Activated CD4-positive, alpha-beta T cell treated with anti-CD3 and anti-CD28 coated beads for 36 hours (primary cell): Measurements from ENCODE around the gene ADORA1. TPM values are rescaled to one million over a fixed set of nuclear protein-coding genes. Genes with fewer than 3 reads are reported as not detected.

Source experiments
- ATAC-seq: fragments of 200-7000 bp; cut with Tn5 transposase; one replicate; pipeline ENCODE4 v1.10.0; 2021; ENCODE audit warnings: mild to moderate bottlenecking, moderate library complexity
- CTCF ChIA-PET: fragments of 350-600 bp; sonication (Branson Sonifier 250); formaldehyde crosslinking; loops from one replicate; lab custom pipeline; 2021; ENCODE audit warnings: antibody characterized with exemption; lab: Charles Lee
- POLR2A ChIA-PET: fragments of 350-600 bp; sonication (Branson Sonifier 250); formaldehyde crosslinking; loops from one replicate; lab custom pipeline; 2021; ENCODE audit warnings: antibody characterized with exemption, inconsistent platforms; lab: Charles Lee
- DNase-seq: peaks from one replicate; pipeline ENCODE4 v3.0.0-alpha.2; 2020
- H3K27ac Mint-ChIP-seq: one replicate; pipeline ENCODE4 v1.8.0; 2021; ENCODE audit warnings: mixed read lengths
- H3K27me3 Mint-ChIP-seq: one replicate; pipeline ENCODE4 v1.8.0; 2021; ENCODE audit warnings: mixed read lengths
- H3K36me3 Mint-ChIP-seq: one replicate; pipeline ENCODE4 v1.8.0; 2021; ENCODE audit warnings: low read depth, mixed read lengths
- H3K4me1 Mint-ChIP-seq: one replicate; pipeline ENCODE4 v1.8.0; 2021; ENCODE audit warnings: mixed read lengths
- H3K4me3 Mint-ChIP-seq: one replicate; pipeline ENCODE4 v1.8.0; 2021; ENCODE audit warnings: mild to moderate bottlenecking, moderate library complexity, mixed read lengths
- H3K9me3 Mint-ChIP-seq: one replicate; pipeline ENCODE4 v1.8.0; 2021; ENCODE audit warnings: low read depth, mixed read lengths
- intact Hi-C, 2 experiments: fragments of 100-400 bp; cut with DNase I in 1 of 2; cut with micrococcal nuclease in 1 of 2; formaldehyde crosslinking; loops; one replicate each; pipeline versions ENCODE4 v1.14.2 to v1.15.1; 2022 to 2024; cut with DNase I, micrococcal nuclease
- total RNA-seq, 2 experiments: library from RNA; stranded (reverse); gene quantifications; one replicate each; pipeline ENCODE4 v1.2.3, GENCODE V29; 2021

Gene ADORA1
- total RNA-seq, 2 experiments from 2014 or later = not detected

DNA sequence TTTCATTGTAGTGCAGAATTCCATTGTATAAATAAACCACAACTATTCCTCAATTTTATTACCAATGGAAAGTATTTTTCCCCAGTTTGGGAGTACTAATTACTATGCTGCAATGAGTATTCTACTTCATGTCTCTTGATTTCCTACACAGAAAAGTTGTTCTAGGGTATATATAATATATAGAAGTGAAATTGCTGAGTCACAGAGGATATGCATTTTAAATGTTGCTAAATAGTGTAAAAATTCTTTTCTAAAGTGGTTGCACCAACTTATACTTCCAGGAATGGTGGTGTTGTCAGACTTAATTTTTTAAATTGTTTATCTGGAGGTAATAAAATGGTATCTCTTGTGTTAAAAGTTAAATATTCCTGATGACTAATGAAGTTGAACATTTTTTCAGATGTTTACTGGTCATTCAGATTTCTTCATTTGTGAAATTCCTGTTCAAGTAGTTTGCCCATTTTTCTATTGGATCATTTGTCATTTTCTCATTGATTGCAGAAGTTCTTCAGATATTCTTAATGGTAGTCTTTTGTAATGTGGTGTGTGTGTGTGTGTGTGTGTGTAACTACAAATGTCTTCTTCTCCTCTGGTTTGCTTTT is 22.6 kb upstream of the ADORA1 start:
- H3K27me3 Mint-ChIP-seq = peaks cover 41% of the 10 kb centered on the region
- H3K4me3 Mint-ChIP-seq = no peak overlapping the region
- ChIA-PET POLR2A (no interaction called here), CTCF (no interaction called here)
- no peaks in the 10 kb centered on the region for H3K4me1 Mint-ChIP-seq
- ATAC-seq = no peak
- intact Hi-C loops = no loop called here
- peaks cover 7% of the 10 kb centered on the region for H3K9me3 Mint-ChIP-seq
- no peaks in the 10 kb centered on the region for H3K36me3 Mint-ChIP-seq
- no peak for DNase-seq
- H3K27ac Mint-ChIP-seq = no peak overlapping the region

DNA sequence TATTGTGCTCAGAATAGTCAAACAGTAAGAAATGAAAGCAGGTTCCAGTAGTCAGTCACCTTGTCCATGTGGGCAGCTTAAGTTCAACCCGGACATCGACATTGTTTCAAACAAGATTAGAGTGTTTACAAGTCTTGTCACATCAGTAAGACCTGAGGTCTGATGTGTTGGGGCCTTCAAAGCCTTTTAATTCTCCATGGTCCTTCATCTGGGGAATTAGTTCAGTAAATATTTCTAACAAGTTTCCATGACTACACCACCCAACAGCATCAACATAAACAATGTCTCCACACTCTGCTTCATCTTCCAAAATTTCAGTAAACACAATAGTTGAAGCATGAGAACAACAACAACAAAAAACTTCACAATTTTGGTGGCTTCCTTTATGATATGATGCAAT is 15.1 kb upstream of the ADORA1 start:
- Mint-ChIP-seq H3K27me3 (peaks cover 31% of the 10 kb centered on the region), H3K4me1 (no peaks in the 10 kb centered on the region), H3K27ac (no peak overlapping the region), H3K36me3 (no peaks in the 10 kb centered on the region), H3K9me3 (no peaks in the 10 kb centered on the region), H3K4me3 (no peak overlapping the region)
- intact Hi-C loops = no loop called here
- DNase-seq (no peak), ATAC-seq (no peak)
- ChIA-PET POLR2A (no interaction called here), CTCF (no interaction called here)

DNA sequence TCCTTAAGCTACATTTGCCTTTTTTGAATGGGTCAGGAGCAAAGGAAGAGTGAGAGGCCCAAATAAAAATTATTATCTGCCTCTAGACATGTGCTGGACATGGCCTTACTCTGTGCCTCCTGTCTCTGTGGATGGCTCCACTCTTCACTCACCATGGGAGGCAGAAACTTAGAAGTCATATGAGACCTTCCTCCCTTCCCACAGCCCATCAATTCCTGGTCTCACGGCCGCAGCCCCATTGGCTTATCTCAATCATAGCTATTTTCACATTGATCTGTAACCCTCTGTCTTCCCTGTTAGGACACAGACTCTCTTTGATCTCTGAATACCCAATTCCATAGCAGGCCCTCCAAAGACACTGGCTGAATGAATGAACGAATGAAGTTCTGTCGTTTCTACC is 14.2 kb upstream of the ADORA1 start:
- H3K9me3 Mint-ChIP-seq = no peaks in the 10 kb centered on the region
- ChIA-PET CTCF (interaction anchor here (0.7 kb wide), 1 partner anchor 103 kb away, joined by 3 read pairs; no protein-coding TSS in a partner anchor), POLR2A (no interaction called here)
- DNase-seq (no peak), ATAC-seq (no peak)
- H3K27ac Mint-ChIP-seq = no peak overlapping the region
- no peak overlapping the region for H3K4me3 Mint-ChIP-seq
- intact Hi-C loops = no loop called here
- peaks cover 31% of the 10 kb centered on the region for H3K27me3 Mint-ChIP-seq
- peaks cover 2% of the 10 kb centered on the region for H3K4me1 Mint-ChIP-seq
- H3K36me3 Mint-ChIP-seq = no peaks in the 10 kb centered on the region

DNA sequence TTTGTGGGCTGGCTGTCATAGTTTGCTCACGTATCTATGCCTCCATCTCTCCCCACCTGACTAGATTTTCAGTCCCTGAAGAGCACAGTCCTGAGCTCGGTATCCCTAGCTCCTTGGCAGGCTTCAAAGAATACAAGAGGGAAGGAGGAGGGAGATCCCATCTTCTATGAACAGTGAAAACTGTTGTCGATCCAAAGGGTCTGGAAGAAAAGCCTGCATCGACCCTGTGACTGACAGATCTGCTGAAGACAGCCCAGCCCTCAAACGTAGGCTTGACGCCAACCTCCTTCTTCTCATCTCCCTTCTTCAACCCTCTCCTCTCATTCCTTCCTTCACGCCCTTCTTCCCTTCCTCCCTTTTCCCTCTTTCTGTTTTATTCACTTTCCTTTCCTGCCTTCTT is 13.3 kb upstream of the ADORA1 start:
- H3K9me3 Mint-ChIP-seq = no peaks in the 10 kb centered on the region
- no peak overlapping the region for H3K27ac Mint-ChIP-seq
- H3K36me3 Mint-ChIP-seq = no peaks in the 10 kb centered on the region
- H3K4me3 Mint-ChIP-seq = no peak overlapping the region
- intact Hi-C loops = no loop called here
- ChIA-PET POLR2A (no interaction called here), CTCF (interaction anchor here (0.7 kb wide), 3 partner anchors 102 to 719 kb away, joined by 3 read pairs; no protein-coding TSS in a partner anchor)
- H3K4me1 Mint-ChIP-seq = peaks cover 2% of the 10 kb centered on the region
- DNase-seq (no peak), ATAC-seq (no peak)
- peaks cover 28% of the 10 kb centered on the region for H3K27me3 Mint-ChIP-seq

DNA sequence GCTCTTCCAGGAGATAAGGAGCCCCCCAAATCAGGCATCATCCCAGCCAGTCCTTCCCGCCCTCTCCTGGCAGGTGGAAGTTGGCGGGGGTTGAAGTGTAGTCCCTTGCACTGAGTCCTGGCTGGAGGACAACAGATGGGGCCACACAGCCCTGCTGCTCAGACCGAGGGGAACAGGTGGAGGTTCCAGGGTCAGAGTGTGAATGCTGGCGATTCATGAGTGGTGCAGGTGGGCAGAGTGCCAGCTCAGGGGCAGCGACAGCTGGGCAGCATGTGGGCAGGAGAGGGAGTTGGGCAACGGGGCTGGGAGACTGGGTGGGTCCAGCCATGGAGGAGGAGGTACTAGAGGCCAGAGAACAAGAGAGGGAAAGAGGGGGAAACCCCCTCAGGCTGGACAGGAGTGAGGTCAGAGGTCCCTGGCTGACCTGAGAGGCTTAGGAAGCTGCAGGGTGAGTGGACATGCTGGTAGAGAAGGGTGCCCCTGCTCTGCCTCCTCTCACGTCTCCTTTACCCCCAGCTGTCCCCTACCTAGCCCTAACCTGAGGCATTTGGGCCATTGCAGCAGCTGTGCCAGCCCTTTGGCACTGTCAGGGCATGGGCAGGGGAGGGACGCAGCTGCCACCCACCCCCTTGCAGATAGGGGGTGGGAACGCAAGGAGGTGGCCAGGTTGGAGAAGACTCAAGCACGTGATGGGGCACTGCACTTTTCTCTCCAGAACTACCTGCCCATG is 11.3 kb upstream of the ADORA1 start:
- DNase-seq (no peak), ATAC-seq (no peak)
- H3K4me1 Mint-ChIP-seq = peaks cover 2% of the 10 kb centered on the region
- H3K36me3 Mint-ChIP-seq = no peaks in the 10 kb centered on the region
- CTCF ChIA-PET = interaction anchor here (0.6 to 2.2 kb wide), 4 partner anchors 57 to 155 kb away, joined by 3 to 6 read pairs (median 4); no protein-coding TSS in a partner anchor
- peaks cover 31% of the 10 kb centered on the region for H3K27me3 Mint-ChIP-seq
- POLR2A ChIA-PET = no interaction called here
- H3K27ac Mint-ChIP-seq = no peak overlapping the region
- no peaks in the 10 kb centered on the region for H3K9me3 Mint-ChIP-seq
- H3K4me3 Mint-ChIP-seq = no peak overlapping the region
- intact Hi-C loops = loop anchor here in 1 of 2 experiments (2.0 kb wide), 1 partner anchor 57 kb away; no protein-coding TSS in a partner anchor

DNA sequence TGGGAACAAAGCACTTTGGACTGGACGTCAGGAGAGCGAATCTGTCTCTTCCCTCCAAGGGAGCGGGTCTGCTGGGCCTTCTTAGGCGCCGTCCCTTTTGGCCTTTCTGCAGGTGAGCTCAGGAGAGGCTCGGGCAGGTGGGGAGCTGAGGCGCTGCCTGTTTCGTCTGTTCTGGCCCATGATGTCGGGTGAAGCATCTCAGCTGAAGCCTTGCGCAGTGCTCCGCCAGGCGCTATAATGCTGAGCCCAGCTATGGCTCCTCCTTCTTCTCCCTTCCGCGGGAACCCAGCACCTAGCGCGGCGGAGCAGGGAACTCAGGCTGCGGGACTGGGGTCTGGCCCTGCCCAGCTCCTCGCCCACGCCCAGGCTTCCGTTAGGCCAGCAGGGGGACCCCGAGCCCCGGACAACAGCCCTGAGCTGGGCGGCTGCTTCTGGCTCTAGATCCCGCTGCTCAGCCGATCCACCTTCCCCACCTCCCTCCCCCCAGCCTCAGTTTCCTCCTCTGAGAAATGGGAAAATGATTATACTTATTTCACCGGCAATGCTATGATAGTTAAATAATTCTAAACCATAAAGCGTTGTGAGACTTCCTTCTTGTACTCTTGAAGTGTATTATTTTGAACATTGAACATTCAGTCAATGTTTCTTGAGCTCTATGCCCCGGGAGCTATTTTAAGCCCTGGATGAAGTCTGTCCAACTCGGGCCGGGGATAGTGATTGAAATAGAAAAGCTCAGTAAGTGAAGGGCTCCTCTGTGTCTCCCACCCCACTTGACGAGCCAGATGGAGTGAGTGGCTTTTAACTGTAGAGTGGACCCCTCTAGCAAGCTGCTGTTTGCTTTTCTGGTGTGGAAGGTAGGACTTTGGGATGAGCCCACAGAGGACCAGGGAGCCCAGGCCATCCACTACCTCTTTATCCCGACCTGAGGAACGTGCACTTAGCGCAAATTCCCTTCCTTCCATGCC is 9.6 kb upstream of the ADORA1 start:
- peak; percentile 65 for ATAC-seq
- Mint-ChIP-seq H3K27ac (no peak overlapping the region), H3K9me3 (no peaks in the 10 kb centered on the region), H3K4me3 (no peak overlapping the region), H3K27me3 (peaks cover 38% of the 10 kb centered on the region), H3K36me3 (no peaks in the 10 kb centered on the region), H3K4me1 (peaks cover 2% of the 10 kb centered on the region)
- ChIA-PET POLR2A (interaction anchor here (1.0 kb wide), 1 partner anchor 16 kb away, joined by 4 read pairs; no protein-coding TSS in a partner anchor), CTCF (interaction anchor here (0.6 to 2.2 kb wide), 14 partner anchors 9 to 964 kb away, joined by 3 to 23 read pairs (median 4); partner anchors contain the start of gene ADORA1)
- peak; percentile 73 for DNase-seq
- intact Hi-C loops = loop anchor here in 1 of 2 experiments (1.0 to 2.0 kb wide), 2 partner anchors 55 to 98 kb away; no protein-coding TSS in a partner anchor

DNA sequence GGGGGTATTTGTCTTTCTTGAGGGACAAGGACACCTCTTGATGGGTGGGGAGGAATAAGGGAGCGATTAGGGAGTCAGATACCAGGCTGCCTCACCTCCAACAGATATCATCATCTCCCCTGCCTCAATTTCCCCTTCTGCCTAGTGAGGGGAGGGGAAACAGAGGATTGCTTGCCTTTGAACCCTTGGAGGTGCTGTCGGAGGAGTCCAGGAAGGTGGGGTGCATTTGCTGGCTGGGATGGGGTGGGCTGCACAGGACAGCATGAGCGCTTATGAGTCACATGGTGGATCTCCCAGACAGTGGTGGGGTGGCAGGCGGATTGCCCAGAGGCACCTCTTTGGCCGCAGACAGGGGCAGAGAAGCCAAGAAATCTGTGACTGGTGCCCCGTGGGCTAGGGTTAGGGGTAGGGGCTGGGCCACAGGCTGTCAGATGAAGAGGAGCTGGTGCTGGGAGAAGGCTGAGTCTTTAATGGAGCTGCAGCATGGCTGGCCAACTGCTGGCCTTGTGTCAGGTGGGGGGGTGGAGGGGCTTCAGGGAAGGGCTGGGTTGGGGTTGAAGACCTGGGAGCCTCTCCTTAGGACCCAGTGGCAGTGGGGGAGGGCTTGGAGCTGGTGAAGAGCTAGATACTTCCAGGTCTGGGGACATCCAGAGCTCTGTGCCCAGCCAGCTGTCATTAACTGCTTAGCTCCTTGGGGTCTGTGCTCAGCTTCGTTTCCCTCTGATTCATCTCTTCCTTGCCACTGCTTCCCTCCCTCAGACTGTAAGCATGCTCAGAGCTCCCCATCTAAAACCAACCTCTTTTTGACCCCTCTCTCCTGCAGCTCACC is 7.0 kb upstream of the ADORA1 start:
- DNase-seq (no peak), ATAC-seq (no peak)
- Mint-ChIP-seq H3K27me3 (peaks cover 50% of the 10 kb centered on the region), H3K9me3 (no peaks in the 10 kb centered on the region), H3K27ac (no peak overlapping the region), H3K4me3 (no peak overlapping the region), H3K36me3 (no peaks in the 10 kb centered on the region), H3K4me1 (peaks cover 2% of the 10 kb centered on the region)
- ChIA-PET CTCF (interaction anchor here (0.6 to 1.5 kb wide), 5 partner anchors 10 to 117 kb away, joined by 3 to 4 read pairs (median 3); no protein-coding TSS in a partner anchor), POLR2A (interaction anchor here (0.6 kb wide), 1 partner anchor 193 kb away, joined by 3 read pairs; no protein-coding TSS in a partner anchor)
- intact Hi-C loops = no loop called here

DNA sequence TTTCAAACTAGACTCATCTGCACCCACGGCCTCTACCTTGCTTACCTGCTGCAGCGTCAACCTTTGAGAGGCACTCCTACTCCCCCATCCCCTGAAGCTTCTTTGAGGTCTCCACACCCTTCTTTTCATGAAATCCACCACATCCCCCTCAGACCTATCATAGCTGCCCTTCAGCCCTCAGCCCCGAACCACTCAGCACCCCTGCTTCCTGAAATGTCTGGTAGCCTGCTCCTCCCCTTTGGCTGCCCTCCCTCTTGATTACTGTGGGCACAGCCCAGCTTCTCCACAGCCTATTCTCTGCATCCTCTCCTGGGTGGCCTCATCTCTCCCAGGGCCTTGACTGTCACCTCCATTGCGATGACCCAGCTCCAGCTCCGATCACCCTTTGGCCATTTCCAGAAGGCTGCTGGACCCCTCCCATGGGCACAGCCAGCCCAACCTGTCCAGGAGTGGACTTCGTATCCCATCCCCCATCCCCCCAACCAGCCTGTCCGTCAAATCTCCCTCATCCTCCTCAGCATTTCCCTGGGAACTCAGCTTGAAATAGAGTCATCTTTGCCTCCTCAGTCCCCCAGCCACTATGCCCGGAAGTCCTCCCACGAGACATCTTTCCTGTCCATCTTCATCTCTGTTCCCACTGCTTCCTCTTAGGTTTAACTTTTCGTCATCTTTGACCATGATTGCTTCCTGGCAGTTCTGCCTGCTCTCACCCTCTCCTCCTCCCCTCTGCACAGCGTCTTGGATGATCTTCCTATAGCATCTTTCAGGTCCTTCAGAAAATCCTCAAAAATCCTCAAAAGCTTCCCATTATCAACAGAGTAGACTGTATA is 6.1 kb upstream of the ADORA1 start:
- H3K36me3 Mint-ChIP-seq = no peaks in the 10 kb centered on the region
- H3K9me3 Mint-ChIP-seq = no peaks in the 10 kb centered on the region
- intact Hi-C loops = no loop called here
- ChIA-PET CTCF (interaction anchor here (0.6 to 1.5 kb wide), 4 partner anchors 11 to 116 kb away, joined by 3 to 4 read pairs (median 4); no protein-coding TSS in a partner anchor), POLR2A (interaction anchor here (0.6 kb wide), 1 partner anchor 194 kb away, joined by 3 read pairs; no protein-coding TSS in a partner anchor)
- peaks cover 2% of the 10 kb centered on the region for H3K4me1 Mint-ChIP-seq
- DNase-seq (no peak), ATAC-seq (no peak)
- H3K27ac Mint-ChIP-seq = no peak overlapping the region
- peaks cover 52% of the 10 kb centered on the region for H3K27me3 Mint-ChIP-seq
- no peak overlapping the region for H3K4me3 Mint-ChIP-seq

DNA sequence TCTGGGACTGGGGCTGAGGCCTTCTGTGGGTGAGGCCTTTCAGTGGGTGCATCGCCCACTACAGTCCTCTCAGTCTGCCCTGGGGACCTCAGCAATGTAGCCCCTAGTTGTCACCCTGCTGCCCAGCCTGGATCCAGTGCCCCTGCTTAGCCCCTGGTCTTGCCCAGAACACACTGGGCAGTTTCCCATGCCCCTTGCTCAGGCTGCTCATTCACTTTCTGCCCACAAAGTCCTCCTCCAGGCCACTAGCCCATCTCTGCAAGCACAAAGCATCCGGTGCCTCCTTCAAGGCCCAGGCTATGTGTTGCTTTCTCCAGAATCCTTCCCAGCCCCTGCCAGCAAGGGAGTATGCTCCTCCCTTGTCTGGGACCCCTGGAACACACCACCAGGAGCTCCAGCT is 5.4 kb upstream of the ADORA1 start:
- ChIA-PET CTCF (interaction anchor here (1.3 kb wide), 1 partner anchor 82 kb away, joined by 5 read pairs; no protein-coding TSS in a partner anchor), POLR2A (no interaction called here)
- Mint-ChIP-seq H3K4me3 (no peak overlapping the region), H3K27ac (no peak overlapping the region), H3K27me3 (peaks cover 55% of the 10 kb centered on the region), H3K9me3 (no peaks in the 10 kb centered on the region), H3K36me3 (no peaks in the 10 kb centered on the region), H3K4me1 (peaks cover 6% of the 10 kb centered on the region)
- ATAC-seq (no peak), DNase-seq (no peak)
- intact Hi-C loops = no loop called here

DNA sequence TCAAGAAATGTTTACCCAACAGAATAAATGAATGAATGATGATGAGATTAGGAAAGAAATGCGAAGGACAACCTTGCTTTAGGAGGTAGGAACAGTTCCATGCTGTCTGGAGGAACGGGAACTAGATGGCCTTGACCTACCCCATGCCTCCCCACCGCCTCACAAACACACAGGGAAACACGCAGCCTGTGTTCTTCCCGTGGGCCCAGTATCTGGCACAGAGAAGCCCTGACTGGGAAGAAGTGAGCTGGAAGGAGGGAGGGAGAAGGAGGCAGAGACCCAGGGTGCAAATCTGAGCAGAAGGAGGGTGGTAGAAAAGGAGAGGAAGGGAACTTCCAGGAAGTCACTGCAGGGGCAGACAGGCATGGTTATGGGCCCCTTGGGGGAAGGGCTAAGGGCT is 3.5 kb upstream of the ADORA1 start:
- ChIA-PET CTCF (no interaction called here), POLR2A (no interaction called here)
- no peaks in the 10 kb centered on the region for H3K9me3 Mint-ChIP-seq
- H3K27ac Mint-ChIP-seq = no peak overlapping the region
- intact Hi-C loops = no loop called here
- ATAC-seq (no peak), DNase-seq (no peak)
- H3K4me3 Mint-ChIP-seq = no peak overlapping the region
- no peaks in the 10 kb centered on the region for H3K36me3 Mint-ChIP-seq
- peaks cover 9% of the 10 kb centered on the region for H3K4me1 Mint-ChIP-seq
- H3K27me3 Mint-ChIP-seq = peaks cover 55% of the 10 kb centered on the region
